ENCODE results near the gene TJP2.

Gene TJP2

GRCh38 chr9:69206047-69206446 is 32.0 kb downstream of the TJP2 start:
- WGBS, 2 donors (ENCODE audit: extremely low coverage in 2 of 2, insufficient read length in 2 of 2, insufficient replicate concordance in 1 of 2) = no CpG with 5 or more reads among the region's 5 CpGs
- Histone ChIP-seq H2AFZ (ENCODE audit: low read length) (no peak overlapping the region), H3K27ac (replicated peaks; ENCODE audit: low read length) (no peak overlapping the region), H3K18ac (ENCODE audit: low read length) (no peak overlapping the region), H3K9ac (ENCODE audit: low read depth, low read length, poor library complexity) (no peak overlapping the region), H3K4ac (ENCODE audit: low read length) (no peak overlapping the region), H2AK5ac (ENCODE audit: low read depth, low read length) (no peak overlapping the region), H3K4me2 (ENCODE audit: insufficient read depth, low read length, poor library complexity, severe bottlenecking) (no peak overlapping the region), H2BK120ac (ENCODE audit: low read depth, low read length) (no peak overlapping the region), H3K27me3 (ENCODE audit: control insufficient read depth in 3 of 3, insufficient read depth in 3 of 3, low read depth in 1 of 3, low read length in 3 of 3) (no peaks in the 10 kb centered on the region), H4K8ac (ENCODE audit: low read depth, low read length) (no peak overlapping the region), H3K14ac (ENCODE audit: low read length) (no peak overlapping the region), H3K79me1 (ENCODE audit: low read depth, low read length) (no peaks in the 10 kb centered on the region), H3K36me3 (replicated peaks in 1 of 2; ENCODE audit: control insufficient read depth in 2 of 2, insufficient read depth in 2 of 2, low read length in 2 of 2) (no peaks in the 10 kb centered on the region), H3K4me1 (ENCODE audit: control insufficient read depth in 2 of 2, insufficient read depth in 1 of 2, low read depth in 1 of 2, low read length in 2 of 2) (peaks cover 10 to 12% of the 10 kb centered on the region in 2 donors), H2BK5ac (ENCODE audit: low read length) (no peak overlapping the region), H2BK12ac (ENCODE audit: low read length) (no peak overlapping the region), H3K4me3 (ENCODE audit: low read length in 2 of 2) (no peak overlapping the region), H3K9me3 (replicated peaks in 1 of 2; ENCODE audit: control insufficient read depth in 2 of 2, insufficient read depth in 1 of 2, low read depth in 1 of 2, low read length in 2 of 2) (no peaks in the 10 kb centered on the region), H2BK15ac (ENCODE audit: low read length) (no peak overlapping the region), H3K23ac (ENCODE audit: low read depth, low read length, poor library complexity) (no peak overlapping the region), H4K91ac (ENCODE audit: low read depth, low read length, poor library complexity) (no peak overlapping the region)
- DNase-seq (ENCODE audit: low spot score) = no peak

DNA sequence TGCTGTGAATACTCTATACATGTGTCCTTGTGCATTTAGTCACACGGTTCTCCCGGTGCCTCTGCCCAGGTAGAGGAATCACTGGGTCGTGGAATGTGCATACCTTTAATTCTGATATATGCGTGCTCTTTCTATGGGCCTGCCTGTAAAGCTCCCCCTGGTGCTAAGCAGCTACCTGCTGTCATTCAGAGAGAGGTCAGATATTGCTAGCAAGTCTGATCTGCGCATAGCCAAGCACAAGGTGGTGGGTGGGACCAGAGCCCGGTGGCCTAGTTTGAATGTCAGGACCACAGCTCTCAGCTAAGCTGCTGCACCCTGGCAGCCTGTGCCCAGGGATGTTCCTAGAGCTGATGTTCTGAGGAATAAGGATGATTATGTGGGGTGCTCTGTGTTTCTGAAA is 33.4 kb downstream of the TJP2 start:
- no peak overlapping the region for H3K4me2 ChIP-seq (ENCODE audit: insufficient read depth, low read length, poor library complexity, severe bottlenecking)
- no peak overlapping the region for H2AK5ac ChIP-seq (ENCODE audit: low read depth, low read length)
- H3K18ac ChIP-seq (ENCODE audit: low read length) = no peak overlapping the region
- no peak for DNase-seq (ENCODE audit: low spot score)
- no peak overlapping the region for H3K27ac ChIP-seq (replicated peaks; ENCODE audit: low read length)
- H3K4ac ChIP-seq (ENCODE audit: low read length) = no peak overlapping the region
- no peak overlapping the region for H2BK120ac ChIP-seq (ENCODE audit: low read depth, low read length)
- no peaks in the 10 kb centered on the region for H3K27me3 ChIP-seq (ENCODE audit: control insufficient read depth in 3 of 3, insufficient read depth in 3 of 3, low read depth in 1 of 3, low read length in 3 of 3)
- no CpG with 5 or more reads among the region's 6 CpGs for WGBS, 2 donors (ENCODE audit: extremely low coverage in 2 of 2, insufficient read length in 2 of 2, insufficient replicate concordance in 1 of 2)
- no peak overlapping the region for H3K4me3 ChIP-seq (ENCODE audit: low read length in 2 of 2)
- no peak overlapping the region for H3K9ac ChIP-seq (ENCODE audit: low read depth, low read length, poor library complexity)
- H2BK5ac ChIP-seq (ENCODE audit: low read length) = no peak overlapping the region
- no peak overlapping the region for H4K8ac ChIP-seq (ENCODE audit: low read depth, low read length)
- H2BK15ac ChIP-seq (ENCODE audit: low read length) = no peak overlapping the region
- H2BK12ac ChIP-seq (ENCODE audit: low read length) = no peak overlapping the region
- H2AFZ ChIP-seq (ENCODE audit: low read length) = no peak overlapping the region
- no peak overlapping the region for H3K23ac ChIP-seq (ENCODE audit: low read depth, low read length, poor library complexity)
- no peaks in the 10 kb centered on the region for H3K36me3 ChIP-seq (replicated peaks in 1 of 2; ENCODE audit: control insufficient read depth in 2 of 2, insufficient read depth in 2 of 2, low read length in 2 of 2)
- peaks cover 10% of the 10 kb centered on the region in 2 donors for H3K4me1 ChIP-seq (ENCODE audit: control insufficient read depth in 2 of 2, insufficient read depth in 1 of 2, low read depth in 1 of 2, low read length in 2 of 2)
- no peaks in the 10 kb centered on the region for H3K9me3 ChIP-seq (replicated peaks in 1 of 2; ENCODE audit: control insufficient read depth in 2 of 2, insufficient read depth in 1 of 2, low read depth in 1 of 2, low read length in 2 of 2)
- no peak overlapping the region for H3K14ac ChIP-seq (ENCODE audit: low read length)
- no peaks in the 10 kb centered on the region for H3K79me1 ChIP-seq (ENCODE audit: low read depth, low read length)
- no peak overlapping the region for H4K91ac ChIP-seq (ENCODE audit: low read depth, low read length, poor library complexity)

GRCh38 chr9:69211424-69212036 is 37.5 kb downstream of the TJP2 start:
- no peak for DNase-seq (ENCODE audit: low spot score)

GRCh38 chr9:69213647-69214046 is 39.6 kb downstream of the TJP2 start:
- Histone ChIP-seq H4K8ac (ENCODE audit: low read depth, low read length) (no peak overlapping the region), H3K79me1 (ENCODE audit: low read depth, low read length) (no peaks in the 10 kb centered on the region), H3K4me2 (ENCODE audit: insufficient read depth, low read length, poor library complexity, severe bottlenecking) (no peak overlapping the region), H3K36me3 (replicated peaks in 1 of 2; ENCODE audit: control insufficient read depth in 2 of 2, insufficient read depth in 2 of 2, low read length in 2 of 2) (peaks cover 3 to 20% of the 10 kb centered on the region in 2 donors), H3K27me3 (ENCODE audit: control insufficient read depth in 3 of 3, insufficient read depth in 3 of 3, low read depth in 1 of 3, low read length in 3 of 3) (no peaks in the 10 kb centered on the region), H2AK5ac (ENCODE audit: low read depth, low read length) (no peak overlapping the region), H3K18ac (ENCODE audit: low read length) (no peak overlapping the region), H2BK120ac (ENCODE audit: low read depth, low read length) (no peak overlapping the region), H2AFZ (ENCODE audit: low read length) (no peak overlapping the region), H3K4me1 (ENCODE audit: control insufficient read depth in 2 of 2, insufficient read depth in 1 of 2, low read depth in 1 of 2, low read length in 2 of 2) (no peaks in the 10 kb centered on the region), H3K23ac (ENCODE audit: low read depth, low read length, poor library complexity) (no peak overlapping the region), H3K9ac (ENCODE audit: low read depth, low read length, poor library complexity) (no peak overlapping the region), H3K27ac (replicated peaks; ENCODE audit: low read length) (no peak overlapping the region), H3K9me3 (replicated peaks in 1 of 2; ENCODE audit: control insufficient read depth in 2 of 2, insufficient read depth in 1 of 2, low read depth in 1 of 2, low read length in 2 of 2) (no peaks in the 10 kb centered on the region), H2BK12ac (ENCODE audit: low read length) (no peak overlapping the region), H3K14ac (ENCODE audit: low read length) (no peak overlapping the region), H3K4ac (ENCODE audit: low read length) (no peak overlapping the region), H2BK15ac (ENCODE audit: low read length) (no peak overlapping the region), H2BK5ac (ENCODE audit: low read length) (no peak overlapping the region), H3K4me3 (ENCODE audit: low read length in 2 of 2) (no peak overlapping the region), H4K91ac (ENCODE audit: low read depth, low read length, poor library complexity) (no peak overlapping the region)
- no CpG with 5 or more reads among the region's 5 CpGs for WGBS, 2 donors (ENCODE audit: extremely low coverage in 2 of 2, insufficient read length in 2 of 2, insufficient replicate concordance in 1 of 2)
- DNase-seq (ENCODE audit: low spot score) = no peak

More at GRCh38 chr9:69211424-69212036, 37.5 kb downstream of the TJP2 start:
- peaks cover 0 to 6% of the 10 kb centered on the region in 2 donors for H3K36me3 ChIP-seq (replicated peaks in 1 of 2; ENCODE audit: control insufficient read depth in 2 of 2, insufficient read depth in 2 of 2, low read length in 2 of 2)
- no peak overlapping the region for H2BK120ac ChIP-seq (ENCODE audit: low read depth, low read length)
- no peak overlapping the region for H2AFZ ChIP-seq (ENCODE audit: low read length)
- H2AK5ac ChIP-seq (ENCODE audit: low read depth, low read length) = no peak overlapping the region
- H3K27me3 ChIP-seq (ENCODE audit: control insufficient read depth in 3 of 3, insufficient read depth in 3 of 3, low read depth in 1 of 3, low read length in 3 of 3) = no peaks in the 10 kb centered on the region
- no peaks in the 10 kb centered on the region for H3K79me1 ChIP-seq (ENCODE audit: low read depth, low read length)
- no peak overlapping the region for H3K27ac ChIP-seq (replicated peaks; ENCODE audit: low read length)
- no peak overlapping the region for H3K23ac ChIP-seq (ENCODE audit: low read depth, low read length, poor library complexity)
- no peak overlapping the region for H2BK12ac ChIP-seq (ENCODE audit: low read length)
- H3K14ac ChIP-seq (ENCODE audit: low read length) = no peak overlapping the region
- no CpG with 5 or more reads among the region's 3 CpGs for WGBS, 2 donors (ENCODE audit: extremely low coverage in 2 of 2, insufficient read length in 2 of 2, insufficient replicate concordance in 1 of 2)
- H3K4me1 ChIP-seq (ENCODE audit: control insufficient read depth in 2 of 2, insufficient read depth in 1 of 2, low read depth in 1 of 2, low read length in 2 of 2) = no peaks in the 10 kb centered on the region
- H3K18ac ChIP-seq (ENCODE audit: low read length) = no peak overlapping the region
- no peak overlapping the region for H2BK15ac ChIP-seq (ENCODE audit: low read length)
- no peak overlapping the region for H4K8ac ChIP-seq (ENCODE audit: low read depth, low read length)
- no peak overlapping the region for H3K9ac ChIP-seq (ENCODE audit: low read depth, low read length, poor library complexity)
- H4K91ac ChIP-seq (ENCODE audit: low read depth, low read length, poor library complexity) = no peak overlapping the region
- no peak overlapping the region for H2BK5ac ChIP-seq (ENCODE audit: low read length)
- no peak overlapping the region for H3K4ac ChIP-seq (ENCODE audit: low read length)
- no peak overlapping the region for H3K4me3 ChIP-seq (ENCODE audit: low read length in 2 of 2)
- no peak overlapping the region for H3K4me2 ChIP-seq (ENCODE audit: insufficient read depth, low read length, poor library complexity, severe bottlenecking)
- H3K9me3 ChIP-seq (replicated peaks in 1 of 2; ENCODE audit: control insufficient read depth in 2 of 2, insufficient read depth in 1 of 2, low read depth in 1 of 2, low read length in 2 of 2) = no peaks in the 10 kb centered on the region

Measured in neuronal stem cell (in vitro differentiated cells).